ENCODE data around the gene SFXN5. TPM values are rescaled to one million over a fixed set of nuclear protein-coding genes. Genes with fewer than 3 reads are reported as not detected.
A peak's percentile ranks its signal among the peaks of the same experiment; 100 is the strongest.

The SFXN5 gene
- total RNA-seq, 1 donor from 2014 or later: 7.6 TPM

GRCh38 chr2:73112913-73113854 lies 41.7 kb upstream of the SFXN5 start, which contains the start of gene RAB11FIP5:
RAB11FIP5 (minus strand) TSS chr2:73112948; CDS start chr2:73112777, 171 bp downstream.
- H3K36me3 ChIP-seq (ENCODE audit: control insufficient read depth, insufficient read depth, low read length): no peaks in the 10 kb centered on the region
- TF ChIP-seq CTCF (IDR thresholded peaks at IDR 0.05; ENCODE audit: insufficient read depth, low read length, poor library complexity, severe bottlenecking): no peak
- peak within 1 kb of the TSS; percentile 84 for H3K4me3 ChIP-seq (ENCODE audit: low read depth, low read length)
- H3K27me3 ChIP-seq (ENCODE audit: control insufficient read depth, insufficient read depth, low read length): no peaks in the 10 kb centered on the region
- DNase-seq (ENCODE audit: low read depth): no peak

GRCh38 chr2:73112026-73112912 lies 40.8 kb upstream of the SFXN5 start:
- DNase-seq (ENCODE audit: low read depth): no peak
- TF ChIP-seq CTCF (IDR thresholded peaks at IDR 0.05; ENCODE audit: insufficient read depth, low read length, poor library complexity, severe bottlenecking): no peak
- no peaks in the 10 kb centered on the region for H3K36me3 ChIP-seq (ENCODE audit: control insufficient read depth, insufficient read depth, low read length)
- peak overlapping the region; percentile 84 for H3K4me3 ChIP-seq (ENCODE audit: low read depth, low read length)
- H3K27me3 ChIP-seq (ENCODE audit: control insufficient read depth, insufficient read depth, low read length): no peaks in the 10 kb centered on the region

GRCh38 chr2:73111073-73112025 lies 39.8 kb upstream of the SFXN5 start:
- H3K27me3 ChIP-seq (ENCODE audit: control insufficient read depth, insufficient read depth, low read length): no peaks in the 10 kb centered on the region
- H3K36me3 ChIP-seq (ENCODE audit: control insufficient read depth, insufficient read depth, low read length): no peaks in the 10 kb centered on the region
- no peak for TF ChIP-seq CTCF (IDR thresholded peaks at IDR 0.05; ENCODE audit: insufficient read depth, low read length, poor library complexity, severe bottlenecking)
- H3K4me3 ChIP-seq (ENCODE audit: low read depth, low read length): peak overlapping the region; percentile 84
- no peak for DNase-seq (ENCODE audit: low read depth)

- H3K36me3 ChIP-seq (ENCODE audit: control insufficient read depth, insufficient read depth, low read length): no peaks in the 10 kb centered on the region
- DNase-seq (ENCODE audit: low read depth): no peak
- TF ChIP-seq CTCF (IDR thresholded peaks at IDR 0.05; ENCODE audit: insufficient read depth, low read length, poor library complexity, severe bottlenecking): no peak
- H3K27me3 ChIP-seq (ENCODE audit: control insufficient read depth, insufficient read depth, low read length): no peaks in the 10 kb centered on the region
- H3K4me3 ChIP-seq (ENCODE audit: low read depth, low read length): peak overlapping the region; percentile 84
Measured at GRCh38 chr2:73110168-73111072, 38.9 kb upstream of the SFXN5 start.
